ENCODE results near the gene PRKCA. TPM values are rescaled to one million over a fixed set of nuclear protein-coding genes. Genes with fewer than 3 reads are reported as not detected.

The PRKCA gene
- total and polyA plus RNA-seq, 9 of the 15 experiments (the other 6 are each of a cell fraction or from before 2014, with no cell fraction given): 3.2 to 33.0 (median 17.8) TPM

GRCh38 chr17:66625311-66625767 is 322.9 kb downstream of the PRKCA start (continued):
- no peak for TF ChIP-seq ZNF232 (CRISPR knock-in tag; IDR thresholded peaks at IDR 0.05)
- TF ChIP-seq HDAC6 (IDR thresholded peaks at IDR 0.05; ENCODE audit: low read depth, low read length): no peak
- no peak for TF ChIP-seq CEBPG (CRISPR knock-in tag; IDR thresholded peaks at IDR 0.05)
- peak in 1 of 2 experiments; percentile 32; a peak in 1 of 4 replicates for TF ChIP-seq CEBPG (tag; conservative IDR thresholded peaks at IDR 0.05 in 1 of 2, IDR thresholded peaks at IDR 0.05 in 1 of 2)
- peak; percentile 17; the same call in 1 of the 2 replicates for TF ChIP-seq CEBPB (tag; IDR thresholded peaks at IDR 0.05)

- in situ Hi-C loops (cut with MboI) (no loop called here), intact Hi-C loops (cut with micrococcal nuclease) (no loop called here)
- ChIA-PET CTCF (ENCODE audit: low intra/inter-chr PET ratio) (no interaction called here), POLR2A (no interaction called here)
- Histone ChIP-seq H3K4me3 (no peak overlapping the region), H3K4me1 (replicated peaks in 1 of 2; ENCODE audit: control insufficient read depth in 2 of 2, insufficient read depth in 2 of 2, low read length in 2 of 2) (peaks cover 0 to 3% of the 10 kb centered on the region in 2 experiments; a peak in 1 of 5 replicates), H3K9me3 (replicated peaks; ENCODE audit: control insufficient read depth, insufficient read depth, low read depth, low read length) (no peaks in the 10 kb centered on the region), H3K9ac (ENCODE audit: insufficient read depth in 1 of 2, low read depth in 2 of 2, low read length in 2 of 2) (no peak overlapping the region), H2AFZ (ENCODE audit: low read depth, low read length) (no peak overlapping the region), H3K79me2 (ENCODE audit: control insufficient read depth, insufficient read depth, low read length) (no peaks in the 10 kb centered on the region; the same call in 2 of the 3 replicates), H3K36me3 (ENCODE audit: control insufficient read depth, insufficient read depth, low read length) (no peaks in the 10 kb centered on the region), H3K9me1 (ENCODE audit: control insufficient read depth, insufficient read depth, low read length) (no peaks in the 10 kb centered on the region), H3K4me2 (ENCODE audit: insufficient read depth, low read length) (no peak overlapping the region), H3K27ac (ENCODE audit: extremely low read depth, low read depth, low read length) (no peak overlapping the region), H4K20me1 (replicated peaks; ENCODE audit: control insufficient read depth, insufficient read depth, low read length) (0 out of 2 replicates have a peak, but pooled peaks cover 9% of the 10 kb centered on the region), H3K27me3 (ENCODE audit: control insufficient read depth in 2 of 2, insufficient read depth in 2 of 2, low read length in 2 of 2) (no peaks in the 10 kb centered on the region)
- TF ChIP-seq MAFK (IDR thresholded peaks at IDR 0.05; ENCODE audit: low read length) (no peak), ZNF830 (CRISPR knock-in tag; IDR thresholded peaks at IDR 0.05) (no peak), ZNF124 (CRISPR knock-in tag; IDR thresholded peaks at IDR 0.05) (no peak), CEBPG (CRISPR knock-in tag; IDR thresholded peaks at IDR 0.05) (no peak), CEBPG (tag; conservative IDR thresholded peaks at IDR 0.05 in 1 of 2, IDR thresholded peaks at IDR 0.05 in 1 of 2) (peak in 1 of 2 experiments; percentile 31; a peak in 1 of 4 replicates), SREBF2 (CRISPR knock-in tag; IDR thresholded peaks at IDR 0.05) (no peak), ZNF717 (CRISPR knock-in tag; IDR thresholded peaks at IDR 0.05) (no peak)
- FAIRE-seq (no peak), ATAC-seq (no peak), DNase-seq (ENCODE audit: extremely low read depth in 1 of 4, low spot score in 3 of 4) (no peak)
- no TSS peak for BruUV-seq (replicated peaks)
- 38% methylated on average over 4 of the region's 4 CpGs for WGBS (ENCODE audit: insufficient coverage, low coverage, missing lambda C conversion rate)
Observed at GRCh38 chr17:66627985-66628384, 325.6 kb downstream of the PRKCA start.

Data from K562 (cell line).